ENCODE results near the gene MALRD1.
"Not testable (repeated sequence)": the region's sequence is repeated elsewhere in the genome, so short reads cannot be mapped to it uniquely, and the experiment has no call there.

The MALRD1 gene

GRCh38 chr10:19710600-19710999 lies 662.0 kb downstream of the MALRD1 start:
- no peak for DNase-seq (ENCODE audit: low read depth in 2 of 2)

GRCh38 chr10:19713159-19713558 lies 664.6 kb downstream of the MALRD1 start:
- DNase-seq (ENCODE audit: low read depth in 2 of 2), result no peak

DNA sequence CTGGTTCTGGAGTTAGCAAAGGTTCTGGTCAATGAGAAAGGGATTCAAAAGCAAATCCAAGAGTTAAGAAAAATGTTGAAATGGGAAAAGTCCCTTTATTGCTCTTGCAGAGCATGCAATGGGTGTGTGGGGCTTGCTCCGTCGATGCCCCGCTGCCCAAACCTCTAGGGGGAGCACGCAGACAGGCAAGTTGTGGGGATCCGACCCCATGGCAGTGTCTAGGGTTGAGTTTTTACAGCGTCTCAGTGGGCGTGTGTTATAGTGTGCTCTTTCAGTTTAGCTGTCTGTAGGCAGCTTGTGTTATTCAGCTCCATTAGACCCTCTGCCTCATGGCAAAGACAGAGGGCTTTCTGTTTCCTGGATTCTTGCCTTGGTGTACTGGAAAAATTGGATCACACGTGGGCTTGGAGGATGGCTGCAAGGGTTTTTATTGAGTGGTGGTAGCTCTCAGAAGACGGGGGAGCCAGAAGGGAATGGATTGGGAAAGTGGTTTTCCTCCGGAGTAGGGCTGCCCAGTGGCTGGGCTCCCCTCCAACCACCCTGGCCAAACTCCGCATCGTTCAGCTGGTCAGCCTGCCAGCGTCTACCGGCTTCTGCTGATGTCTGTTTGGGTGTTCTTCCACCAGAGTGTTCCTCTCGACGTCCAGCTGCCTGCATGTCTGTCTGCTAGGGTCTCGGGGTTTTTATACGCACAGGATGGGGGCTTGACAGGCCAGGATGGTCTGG lies 665.4 kb downstream of the MALRD1 start:
- DNase-seq (ENCODE audit: low read depth in 2 of 2), result no peak

GRCh38 chr10:19719284-19719683 lies 670.7 kb downstream of the MALRD1 start:
- no peak for DNase-seq (ENCODE audit: low read depth in 2 of 2)

DNA sequence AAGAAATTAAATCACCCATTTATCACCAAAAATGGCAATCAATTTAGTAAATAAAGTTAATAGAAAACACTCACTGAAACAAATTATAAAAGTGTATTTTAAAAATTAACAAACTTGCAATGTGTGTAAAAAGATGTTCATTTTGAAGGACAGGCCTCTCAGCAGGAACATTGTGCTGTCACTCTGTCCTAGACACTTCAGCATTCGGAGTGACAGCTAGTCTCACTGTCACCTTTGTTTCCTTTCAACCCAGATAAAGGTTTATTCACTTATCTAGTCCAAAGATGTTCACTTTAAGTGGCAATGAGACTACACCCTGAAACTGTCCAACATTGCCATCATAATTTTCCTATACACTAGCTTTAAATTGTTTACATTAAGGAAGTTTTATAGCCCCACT lies 675.7 kb downstream of the MALRD1 start:
- DNase-seq (ENCODE audit: low read depth in 2 of 2), result no peak

- DNase-seq (ENCODE audit: low read depth in 2 of 2), result no peak
Observed at GRCh38 chr10:19728376-19728775, 679.8 kb downstream of the MALRD1 start.

- no peak for DNase-seq (ENCODE audit: low read depth in 2 of 2)
Observed at GRCh38 chr10:19728964-19729363, 680.4 kb downstream of the MALRD1 start.

DNA sequence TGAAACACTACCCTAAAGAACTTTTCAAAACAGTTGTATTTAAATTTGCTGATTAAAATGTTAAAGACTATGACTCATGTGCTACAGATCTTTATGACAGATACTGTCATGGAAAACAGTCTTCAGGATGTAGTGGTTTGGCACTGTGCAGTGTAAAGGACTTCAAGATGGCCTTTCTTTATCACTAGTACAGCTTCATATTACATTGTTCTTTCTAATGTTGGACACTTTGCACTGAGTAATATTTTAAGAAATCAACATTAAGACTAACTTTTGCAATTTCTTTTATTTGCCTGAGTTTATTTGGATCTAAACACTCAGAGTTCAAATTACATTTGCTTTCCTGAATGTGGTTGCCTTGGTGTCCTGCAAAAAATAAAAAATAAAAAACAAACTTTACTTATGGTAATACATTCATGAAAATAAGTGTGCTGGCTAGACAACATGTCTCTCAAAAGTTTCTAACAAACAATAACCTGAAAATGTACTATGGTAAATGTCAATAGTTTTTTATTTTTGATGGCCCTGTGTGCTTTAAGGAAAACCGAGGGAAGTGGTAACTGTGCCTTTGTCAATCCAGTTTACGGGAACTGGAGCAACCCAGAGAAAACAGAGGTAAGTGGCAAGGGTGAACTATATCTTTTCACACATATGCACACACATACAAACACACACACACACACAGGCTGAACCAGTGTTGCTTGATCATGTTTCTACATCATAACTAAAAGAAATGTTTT lies 681.7 kb downstream of the MALRD1 start:
- no peak for DNase-seq (ENCODE audit: low read depth in 2 of 2)

GRCh38 chr10:19730907-19731217 lies 682.3 kb downstream of the MALRD1 start:
- no peak for DNase-seq (ENCODE audit: low read depth in 2 of 2)

DNA sequence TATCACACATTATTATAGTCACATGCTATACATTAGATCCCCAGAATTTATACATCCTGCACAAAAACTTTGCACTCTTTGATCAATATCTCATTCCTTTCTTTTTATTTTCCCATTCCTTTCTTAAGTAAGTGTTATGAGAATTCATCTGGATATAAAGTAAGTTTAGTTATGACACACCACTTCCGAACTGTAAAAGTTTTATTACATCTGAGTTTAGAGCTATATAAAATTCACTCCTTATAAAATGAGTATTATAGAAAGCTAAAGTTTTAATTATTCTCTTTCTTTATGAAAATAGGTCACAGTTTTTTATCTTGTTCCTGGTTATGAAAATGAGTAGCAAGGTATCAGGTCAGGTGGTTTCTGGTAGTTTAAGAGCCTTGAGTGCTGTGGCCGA lies 683.0 kb downstream of the MALRD1 start:
- no peak for DNase-seq (ENCODE audit: low read depth in 2 of 2)

- no peak for DNase-seq (ENCODE audit: low read depth in 2 of 2)
Observed at GRCh38 chr10:19738440-19738839, 689.8 kb downstream of the MALRD1 start.

GRCh38 chr10:19739232-19739631 lies 690.6 kb downstream of the MALRD1 start:
- not testable (repeated sequence) for DNase-seq (ENCODE audit: low read depth in 2 of 2)

GRCh38 chr10:19742144-19742543 lies 693.5 kb downstream of the MALRD1 start:
- not testable (repeated sequence) for DNase-seq (ENCODE audit: low read depth in 2 of 2)

DNA sequence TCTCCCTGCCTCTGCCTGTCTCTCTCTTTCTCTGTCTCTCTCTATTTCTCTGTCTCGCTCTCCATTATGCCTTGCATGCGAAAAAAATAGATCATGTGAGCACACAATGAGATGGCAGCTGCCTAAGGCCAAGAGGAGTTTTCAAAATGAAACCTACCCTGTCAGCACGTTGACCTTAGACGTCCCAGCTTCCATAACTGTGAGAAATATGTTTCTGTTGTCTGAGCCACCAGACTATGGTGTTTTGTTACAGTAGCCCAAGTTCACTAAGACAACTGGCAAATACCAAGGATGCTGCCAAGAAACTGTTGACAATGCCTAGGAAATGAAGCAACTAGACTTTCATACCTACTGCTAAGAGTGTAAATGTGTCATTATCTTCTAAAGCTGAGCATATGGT lies 697.1 kb downstream of the MALRD1 start:
- no peak for DNase-seq (ENCODE audit: low read depth in 2 of 2)

GRCh38 chr10:19749185-19749729 lies 700.7 kb downstream of the MALRD1 start:
- DNase-seq (ENCODE audit: low read depth in 2 of 2), result no peak

DNA sequence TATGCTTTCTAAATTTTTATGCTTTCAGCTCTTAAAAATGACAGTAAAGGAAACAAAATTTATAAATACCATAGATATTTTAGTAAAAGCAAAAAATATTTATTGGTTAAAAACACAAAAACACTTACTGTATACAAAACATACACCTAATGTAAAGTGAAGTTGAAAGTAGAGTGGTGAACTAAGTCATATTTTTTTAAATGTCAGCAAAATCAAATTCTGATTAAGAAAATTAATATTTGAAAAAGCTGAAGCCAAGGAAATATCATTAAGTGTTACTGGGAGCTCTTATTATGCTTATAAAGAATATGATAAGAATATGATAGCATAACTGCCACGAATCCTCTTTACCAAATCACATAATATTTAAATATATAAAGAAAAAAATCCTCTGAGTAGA lies 702.4 kb downstream of the MALRD1 start:
- DNase-seq (ENCODE audit: low read depth in 2 of 2), result no peak

DNA sequence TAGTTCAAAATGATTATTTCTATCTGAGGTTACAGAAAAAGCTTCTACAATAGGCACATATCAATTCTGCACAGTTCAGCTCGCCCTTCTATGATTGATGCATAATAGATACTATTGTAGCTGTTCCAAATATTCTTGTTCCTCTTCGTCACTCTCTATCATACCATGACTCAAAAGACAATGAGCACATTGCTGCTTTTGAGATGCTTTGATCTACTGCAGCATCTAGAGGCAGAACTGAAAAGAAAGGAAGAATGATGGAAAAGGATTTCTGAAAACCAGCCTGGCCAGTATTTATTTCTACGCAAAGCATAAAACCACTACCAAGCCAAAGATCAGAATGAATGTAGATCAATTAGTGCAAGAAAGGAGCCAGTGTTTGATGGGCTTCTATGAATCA lies 708.3 kb downstream of the MALRD1 start:
- DNase-seq (ENCODE audit: low read depth in 2 of 2), result no peak

- no peak for DNase-seq (ENCODE audit: low read depth in 2 of 2)
Observed at GRCh38 chr10:19762026-19762425, 713.4 kb downstream of the MALRD1 start.

DNA sequence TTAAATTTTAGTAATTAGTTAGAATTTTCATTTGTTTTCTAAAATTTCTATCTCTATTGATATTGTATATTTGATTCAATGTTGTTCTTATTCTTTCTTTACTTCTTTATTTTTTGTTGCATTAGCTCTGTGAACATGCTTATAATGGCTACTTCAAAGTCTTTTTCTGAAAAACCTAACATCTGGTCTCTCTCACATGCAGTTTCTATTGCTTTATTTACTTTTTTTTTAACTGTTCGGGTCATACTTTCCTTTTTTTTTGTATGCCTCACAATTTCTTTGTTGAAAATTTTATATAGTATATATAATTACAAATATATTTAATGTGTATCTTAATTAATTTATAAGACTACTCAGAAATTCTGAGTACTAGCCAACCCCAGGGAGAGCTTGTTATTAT lies 715.5 kb downstream of the MALRD1 start:
- DNase-seq (ENCODE audit: low read depth in 2 of 2), result no peak

DNA sequence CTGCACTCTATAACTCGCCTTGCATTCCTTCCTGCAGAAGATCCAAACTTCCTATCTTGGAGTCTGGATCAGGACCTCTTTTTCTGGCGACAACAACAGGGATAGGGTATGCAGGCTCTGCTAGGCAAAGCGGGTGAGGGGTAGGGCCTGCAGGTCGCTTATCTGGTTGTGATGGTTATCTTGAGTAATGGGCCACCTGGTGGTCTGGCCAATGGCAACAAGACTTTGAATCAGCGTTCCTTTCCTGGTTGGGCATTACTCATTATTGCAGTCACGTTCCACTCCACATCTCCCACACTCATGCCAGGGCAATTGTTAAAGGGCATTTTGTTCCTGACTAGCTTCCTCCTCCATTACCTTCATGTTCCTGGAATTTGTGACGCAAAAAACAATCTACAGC lies 719.3 kb downstream of the MALRD1 start:
- no peak for DNase-seq (ENCODE audit: low read depth in 2 of 2)

DNA sequence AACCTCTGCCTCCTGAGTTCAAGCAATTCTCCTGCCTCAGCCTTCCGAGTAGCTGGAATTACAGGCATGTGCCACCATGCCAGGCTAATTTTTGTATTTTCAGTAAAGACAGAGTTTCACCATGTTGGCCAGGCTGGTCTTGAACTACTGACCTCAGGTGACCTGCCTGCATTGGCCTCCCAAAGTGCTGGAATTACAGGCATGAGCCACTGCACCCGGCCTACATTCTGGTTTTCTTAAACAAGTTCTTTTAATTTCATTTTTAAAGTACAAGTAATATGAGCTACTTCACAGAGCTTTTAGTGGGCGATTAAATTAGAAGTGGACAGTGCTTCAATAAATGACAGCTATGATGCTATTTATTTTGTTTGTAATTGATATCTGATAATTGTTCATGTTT lies 721.2 kb downstream of the MALRD1 start:
- DNase-seq (ENCODE audit: low read depth in 2 of 2), result not testable (repeated sequence)

- no peak for DNase-seq (ENCODE audit: low read depth in 2 of 2)
Observed at GRCh38 chr10:19772972-19773371, 724.4 kb downstream of the MALRD1 start.

DNA sequence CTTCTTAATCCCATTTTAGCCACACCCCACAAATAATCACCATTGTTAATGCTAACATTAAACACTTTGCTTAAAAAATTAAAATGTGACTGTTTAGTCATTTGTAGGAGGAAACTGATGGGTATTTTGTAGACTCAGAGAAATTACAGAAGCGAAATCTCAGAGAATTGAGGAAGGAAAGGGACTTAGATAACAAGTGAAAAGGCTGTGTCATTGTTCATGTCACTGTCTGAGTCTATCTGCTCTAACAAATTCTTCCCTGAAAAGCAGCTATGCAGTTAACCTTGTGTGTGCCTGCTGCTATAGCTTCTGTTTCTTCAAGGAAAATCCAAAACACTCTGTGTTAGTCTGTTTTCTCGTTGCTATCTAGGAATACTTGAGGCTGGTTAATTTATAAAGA lies 726.7 kb downstream of the MALRD1 start:
- DNase-seq (ENCODE audit: low read depth in 2 of 2), result no peak
